HepG2 (cell line): Measurements from ENCODE around the gene ACOT13. TPM values are rescaled to one million over a fixed set of nuclear protein-coding genes. Genes with fewer than 3 reads are reported as not detected.

ENCODE experiments used
- ATAC-seq: fragments of 200-7000 bp; cut with Tn5 transposase; 3 replicates; pipeline ENCODE4 v1.9.1; 2020; ENCODE audit warnings: mild to moderate bottlenecking, moderate library complexity
- BruUV-seq: library from RNA; stranded (reverse); fragments of 400-500 nt; replicated peaks from 2 replicates; lab custom pipeline; 2021; lab: Mats Ljungman, UMichigan
- CTCF ChIA-PET: fragments of 300-600 bp; formaldehyde crosslinking; extraction: SDS; loops from one replicate; lab custom pipeline; 2021; ENCODE audit warnings: low total read pairs, inconsistent platforms, low intra/inter-chr PET ratio; lab: Yijun Ruan, JAX
- POLR2A ChIA-PET: fragments of 350-600 bp; sonication (Branson Sonifier 250); formaldehyde crosslinking; loops from one replicate; lab custom pipeline; 2020; ENCODE audit warnings: antibody characterized with exemption, inconsistent platforms; lab: Yijun Ruan, JAX
- DNase-seq: peaks from one replicate; pipeline ENCODE4 v3.0.0-alpha.2; 2015; ENCODE audit warnings: low spot score
- FAIRE-seq: peaks from 3 replicates; lab custom pipeline; 2011; peaks lifted over from hg19 to GRCh38; lab: Jason Lieb, UNC
- H2AFZ ChIP-seq: one replicate; pipeline ENCODE4 v1.6.1; 2011; ENCODE audit warnings: low read length, inconsistent platforms
- H3K27ac ChIP-seq: fragments of 300-600 bp; 3 replicates; pipeline ENCODE4 v1.8.0; 2011; ENCODE audit warnings: mixed run types, mild to moderate bottlenecking, mixed read lengths, low read length, inconsistent platforms; ENCODE audit not compliant: insufficient read depth; ENCODE audit errors: extremely low read length
- H3K27me3 ChIP-seq, 2 experiments: fragments of 200-600 bp in 1 of 2; 2 replicates in 1 of 2; 3 replicates in 1 of 2; pipeline versions ENCODE4 v1.6.0 to v1.8.0; 2011; ENCODE audit warnings: low read length in 2 of 2, mild to moderate bottlenecking in 2 of 2, moderate library complexity in 2 of 2, inconsistent platforms in 1 of 2; ENCODE audit not compliant: insufficient read depth in 2 of 2, control insufficient read depth in 1 of 2
- H3K36me3 ChIP-seq, 2 experiments: fragments of 200-600 bp in 1 of 2; replicated peaks in 1 of 2; 2 replicates in 1 of 2; 3 replicates in 1 of 2; pipeline versions ENCODE4 v1.5.1 to v1.8.0; 2011; ENCODE audit warnings: low read length in 2 of 2, inconsistent platforms in 1 of 2; ENCODE audit not compliant: insufficient read depth in 2 of 2, control insufficient read depth in 1 of 2
- H3K4me1 ChIP-seq: 2 replicates; pipeline ENCODE4 v1.5.1; 2012; ENCODE audit warnings: low read length, inconsistent platforms; ENCODE audit not compliant: insufficient read depth
- H3K4me2 ChIP-seq: 2 replicates; pipeline ENCODE4 v1.6.0; 2011; ENCODE audit warnings: low read depth, low read length, inconsistent platforms
- H3K4me3 ChIP-seq, 3 experiments: fragments of 200-600 bp in 1 of 3; sonication (generic), shearing (Covaris generic) in 1 of 3; replicated peaks in 1 of 3; 2 replicates each; pipeline ENCODE4 v1.5.1; 2011 to 2016; ENCODE audit warnings: low read length in 3 of 3, inconsistent platforms in 2 of 3, low read depth in 2 of 3, mild to moderate bottlenecking in 2 of 3, control low read depth in 1 of 3, mixed read lengths in 1 of 3; ENCODE audit not compliant: insufficient read depth in 1 of 3
- H3K79me2 ChIP-seq: one replicate; pipeline ENCODE4 v1.6.1; 2011; ENCODE audit warnings: low read length, inconsistent platforms; ENCODE audit not compliant: insufficient read depth
- H3K9ac ChIP-seq: 2 replicates; pipeline ENCODE4 v1.6.0; 2011; ENCODE audit warnings: mild to moderate bottlenecking, low read depth, low read length, inconsistent platforms; ENCODE audit not compliant: insufficient read depth
- H3K9me3 ChIP-seq: 2 replicates; pipeline ENCODE4 v1.5.1; 2012; ENCODE audit warnings: mild to moderate bottlenecking, low read length
- H4K20me1 ChIP-seq: 2 replicates; pipeline ENCODE4 v1.6.0; 2011; ENCODE audit warnings: inconsistent platforms, mild to moderate bottlenecking, low read length, moderate library complexity; ENCODE audit not compliant: insufficient read depth
- MAFF ChIP-seq: IDR thresholded peaks from 2 replicates; pipeline ENCODE4 v1.6.1; 2011; ENCODE audit warnings: low read depth, low read length, improper control_type of control experiment
- MAFK ChIP-seq, 2 experiments: IDR thresholded peaks in 1 of 2; conservative IDR thresholded peaks in 1 of 2; 2 replicates each; pipeline ENCODE4 v1.6.1; 2011; ENCODE audit warnings: improper control_type of control experiment in 2 of 2, low read length in 2 of 2
- ZNF543 ChIP-seq: sonication (generic); formaldehyde crosslinking; IDR thresholded peaks from 2 replicates; pipeline ENCODE4 v1.4.0; 2020; ENCODE audit warnings: mild to moderate bottlenecking, missing genetic modification reagents
- WGBS: methylation state at CpG from one replicate; pipeline ENCODE4 v1.1.6; 2017; ENCODE audit warnings: low lambda C conversion rate; 5-methylcytosine and 5-hydroxymethylcytosine counted together
- in situ Hi-C: cut with HindIII; loops from 2 replicates; pipeline ENCODE4 v1.10.0; 2017; ENCODE audit warnings: low pct_unique_long_range_greater_than_20kb; ENCODE audit not compliant: extremely low pct_ligation_motif_present
- intact Hi-C: fragments of 100-400 bp; cut with micrococcal nuclease; formaldehyde crosslinking; loops from one replicate; pipeline ENCODE4 v1.10.0; 2022; ENCODE audit not compliant: unreplicated experiment
- polyA plus RNA-seq, 8 experiments: library from polyadenylated mRNA; depleted of rRNA in 3 of 8; stranded (reverse) in 7 of 8; unstranded in 1 of 8; fragments of >200 nt; fragmentation: Illumina TruSeq in 4 of 8; extraction: Trizol in 4 of 8; gene quantifications; 2 replicates each; pipeline versions ENCODE4 v1.2.1 to v1.2.3, GENCODE V29; 2011 to 2016; ENCODE audit warnings: low read depth in 4 of 8, missing spikeins in 1 of 8, mixed read lengths in 1 of 8; ENCODE audit not compliant: insufficient read depth in 1 of 8
- total RNA-seq, 5 experiments: library from RNA; depleted of rRNA; stranded (reverse); fragments of >200 nt; fragmentation: Illumina TruSeq; extraction: Trizol; gene quantifications; 2 replicates each; pipeline ENCODE4 v1.2.3, GENCODE V29; 2016; ENCODE audit warnings: low read depth in 1 of 5
- TF ChIP-seq, protein P1 (sequence below): sonication (generic); formaldehyde crosslinking; IDR thresholded peaks from 2 replicates; pipeline ENCODE4 v1.5.0; 2020; ENCODE audit warnings: mild to moderate bottlenecking, missing genetic modification reagents

The ACOT13 gene
- total and polyA plus RNA-seq, 2 of the 13 experiments (the other 11 are each of a cell fraction or from before 2014, with no cell fraction given) = 31.5 to 45.1 TPM

DNA sequence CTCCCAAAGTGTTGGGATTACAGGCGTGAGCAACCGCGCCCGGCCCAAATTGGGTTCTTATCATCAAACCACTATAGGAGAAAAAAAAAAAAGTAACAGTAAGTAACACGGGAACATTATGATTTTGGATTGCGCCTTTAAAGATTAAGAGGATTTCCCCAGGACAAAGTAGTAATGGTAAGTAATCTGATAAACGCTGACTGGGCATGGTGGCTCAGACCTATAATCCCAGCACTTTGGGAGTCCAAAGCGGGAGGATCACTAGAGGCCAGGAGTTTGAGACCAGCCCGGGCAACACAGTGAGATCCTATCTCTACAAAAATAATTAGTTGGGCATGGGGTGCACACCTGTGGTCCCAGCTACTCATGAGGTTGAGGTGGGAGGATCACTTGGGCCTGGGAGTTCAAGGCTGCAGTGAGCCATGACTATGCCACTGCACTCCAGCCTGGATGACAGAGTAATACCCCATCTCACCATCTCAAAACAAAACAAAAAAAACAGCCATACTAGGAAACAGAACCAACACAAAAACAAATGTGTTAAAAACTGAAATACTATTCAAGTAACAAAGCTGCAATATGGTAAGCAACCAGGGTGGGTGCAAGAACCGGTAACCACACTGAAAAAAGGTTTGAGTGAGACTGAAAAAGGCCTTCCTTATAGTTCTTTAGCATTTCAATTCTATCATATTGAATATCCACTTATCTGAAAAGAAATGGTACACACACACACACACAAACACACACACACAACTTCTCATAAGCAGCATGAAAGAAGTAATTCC is 43.8 kb downstream of the ACOT13 start:
- no peak for FAIRE-seq
- no peak overlapping the region for H2AFZ ChIP-seq

More for the DNA sequence above, 43.8 kb downstream of the ACOT13 start:
- Histone ChIP-seq H3K4me2 (no peak overlapping the region), H3K27ac (no peak overlapping the region), H3K9ac (no peak overlapping the region), H3K4me3 (no peak overlapping the region), H3K36me3 (peaks cover 26 to 94% of the 10 kb centered on the region in 2 experiments), H3K79me2 (peaks cover 50% of the 10 kb centered on the region), H3K4me1 (peaks cover 40% of the 10 kb centered on the region), H4K20me1 (peaks cover 59% of the 10 kb centered on the region), H3K27me3 (no peaks in the 10 kb centered on the region), H3K9me3 (no peaks in the 10 kb centered on the region)
- WGBS = 96% methylated on average over 10 of the region's 10 CpGs
- no TSS peak for BruUV-seq
- ChIA-PET POLR2A (interaction anchor here (0.8 kb wide), 1 partner anchor 11 kb away, joined by 4 read pairs; no protein-coding TSS in a partner anchor), CTCF (no interaction called here)
- DNase-seq (no peak), ATAC-seq (no peak; the same call in 2 of the 3 replicates)
- in situ Hi-C loops = no loop called here
- intact Hi-C loops = no loop called here
- TF ChIP-seq MAFK (conservative IDR thresholded peaks at IDR 0.05 in 1 of 2, IDR thresholded peaks at IDR 0.05 in 1 of 2; ENCODE audit: low read length in 2 of 2) (peak; percentile 65 to 83), MAFF (peak; percentile 67), ZNF543 (CRISPR knock-in tag) (no peak)
- TF ChIP-seq, protein P1, sequence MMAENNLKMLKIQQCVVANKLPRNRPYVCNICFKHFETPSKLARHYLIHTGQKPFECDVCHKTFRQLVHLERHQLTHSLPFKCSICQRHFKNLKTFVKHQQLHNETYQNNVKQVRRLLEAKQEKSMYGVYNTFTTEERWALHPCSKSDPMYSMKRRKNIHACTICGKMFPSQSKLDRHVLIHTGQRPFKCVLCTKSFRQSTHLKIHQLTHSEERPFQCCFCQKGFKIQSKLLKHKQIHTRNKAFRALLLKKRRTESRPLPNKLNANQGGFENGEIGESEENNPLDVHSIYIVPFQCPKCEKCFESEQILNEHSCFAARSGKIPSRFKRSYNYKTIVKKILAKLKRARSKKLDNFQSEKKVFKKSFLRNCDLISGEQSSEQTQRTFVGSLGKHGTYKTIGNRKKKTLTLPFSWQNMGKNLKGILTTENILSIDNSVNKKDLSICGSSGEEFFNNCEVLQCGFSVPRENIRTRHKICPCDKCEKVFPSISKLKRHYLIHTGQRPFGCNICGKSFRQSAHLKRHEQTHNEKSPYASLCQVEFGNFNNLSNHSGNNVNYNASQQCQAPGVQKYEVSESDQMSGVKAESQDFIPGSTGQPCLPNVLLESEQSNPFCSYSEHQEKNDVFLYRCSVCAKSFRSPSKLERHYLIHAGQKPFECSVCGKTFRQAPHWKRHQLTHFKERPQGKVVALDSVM = 0 out of 2 replicates have a peak, but pooled peaks have one; percentile 46
